GM12891 (cell line): ENCODE measurements around the gene SLC39A6.

Source experiments
- DNase-seq: peaks from one replicate; pipeline ENCODE4 v3.0.0; 2011; ENCODE audit warnings: low spot score; ENCODE audit not compliant: insufficient read length
- FAIRE-seq: peaks from 2 replicates; lab custom pipeline; 2011; peaks lifted over from hg19 to GRCh38; lab: Jason Lieb, UNC
- PAX5 ChIP-seq: IDR thresholded peaks from 2 replicates; pipeline ENCODE4 v1.6.1; 2011; ENCODE audit warnings: low read length, moderate library complexity, mild to moderate bottlenecking; ENCODE audit not compliant: insufficient read depth, severe bottlenecking
- POLR2A ChIP-seq: IDR thresholded peaks from 2 replicates; pipeline ENCODE4 v1.6.1; 2011; ENCODE audit warnings: low read depth, low read length, control low read depth
- POLR2AphosphoS5 ChIP-seq: IDR thresholded peaks from 2 replicates; pipeline ENCODE4 v1.6.1; 2011; ENCODE audit warnings: low read depth, low read length, control low read depth
- POU2F2 ChIP-seq: IDR thresholded peaks from 2 replicates; pipeline ENCODE4 v1.6.1; 2011; ENCODE audit warnings: low read depth, mild to moderate bottlenecking, control low read depth, low read length, moderate library complexity
- SPI1 ChIP-seq: IDR thresholded peaks from 2 replicates; pipeline ENCODE4 v1.6.1; 2011; ENCODE audit warnings: low read depth, low read length, control low read depth
- TAF1 ChIP-seq: IDR thresholded peaks from 2 replicates; pipeline ENCODE4 v1.6.1; 2011; ENCODE audit warnings: low read depth, low read length, control low read depth

The SLC39A6 gene

GRCh38 chr18:36160959-36161371 lies 31.8 kb upstream of the SLC39A6 start:
- DNase-seq (no peak), FAIRE-seq (no peak)

GRCh38 chr18:36158266-36158867 lies 29.2 kb upstream of the SLC39A6 start:
- TF ChIP-seq PAX5: no peak
- TF ChIP-seq POU2F2: no peak
- TF ChIP-seq TAF1: no peak
- TF ChIP-seq POLR2A: no peak
- no peak for TF ChIP-seq POLR2AphosphoS5
- TF ChIP-seq SPI1: peak; percentile 86
- DNase-seq (no peak), FAIRE-seq (peak; percentile 79)

More at GRCh38 chr18:36160959-36161371, 31.8 kb upstream of the SLC39A6 start:
- TF ChIP-seq SPI1 (no peak), POLR2A (no peak), POU2F2 (no peak)

- no peak for FAIRE-seq
- TF ChIP-seq POLR2AphosphoS5: no peak
- no peak for TF ChIP-seq POU2F2
- TF ChIP-seq TAF1: no peak
- no peak for TF ChIP-seq PAX5
- no peak for TF ChIP-seq SPI1
- no peak for TF ChIP-seq POLR2A
- DNase-seq: no peak
Observed at GRCh38 chr18:36157441-36157840, 28.3 kb upstream of the SLC39A6 start.

GRCh38 chr18:36155851-36156757 lies 27.0 kb upstream of the SLC39A6 start:
- no peak for DNase-seq
- TF ChIP-seq TAF1: no peak
- TF ChIP-seq POU2F2: no peak
- no peak for TF ChIP-seq PAX5
- TF ChIP-seq POLR2A: no peak
- TF ChIP-seq SPI1: no peak
- no peak for TF ChIP-seq POLR2AphosphoS5
- FAIRE-seq: no peak

GRCh38 chr18:36153771-36154170 lies 24.6 kb upstream of the SLC39A6 start:
- TF ChIP-seq POLR2A (no peak), PAX5 (no peak), TAF1 (no peak), POU2F2 (no peak), POLR2AphosphoS5 (no peak), SPI1 (no peak)
- DNase-seq (no peak), FAIRE-seq (no peak)

GRCh38 chr18:36153203-36153602 lies 24.1 kb upstream of the SLC39A6 start:
- DNase-seq (no peak), FAIRE-seq (no peak)
- TF ChIP-seq TAF1: no peak
- no peak for TF ChIP-seq POLR2AphosphoS5
- TF ChIP-seq PAX5: no peak
- no peak for TF ChIP-seq POLR2A
- no peak for TF ChIP-seq POU2F2
- no peak for TF ChIP-seq SPI1

GRCh38 chr18:36152781-36153180 lies 23.6 kb upstream of the SLC39A6 start:
- no peak for TF ChIP-seq POLR2A
- TF ChIP-seq POU2F2: no peak
- no peak for TF ChIP-seq TAF1
- TF ChIP-seq POLR2AphosphoS5: no peak
- TF ChIP-seq PAX5: no peak
- no peak for TF ChIP-seq SPI1
- FAIRE-seq: no peak
- no peak for DNase-seq

- TF ChIP-seq TAF1: no peak
- TF ChIP-seq PAX5: no peak
- TF ChIP-seq SPI1: peak; percentile 98
- TF ChIP-seq POLR2A: 0 out of 2 replicates have a peak, but pooled peaks have one; percentile 5
- peak; percentile 80 for FAIRE-seq
- DNase-seq: peak; percentile 25
Observed at GRCh38 chr18:36149514-36150289, 20.6 kb upstream of the SLC39A6 start.

- DNase-seq: no peak
Observed at GRCh38 chr18:36143391-36143790, 14.3 kb upstream of the SLC39A6 start.

More at GRCh38 chr18:36143391-36143790, 14.3 kb upstream of the SLC39A6 start:
- no peak for FAIRE-seq
- TF ChIP-seq POLR2A (no peak), POU2F2 (no peak), TAF1 (no peak), POLR2AphosphoS5 (no peak), PAX5 (no peak), SPI1 (no peak)
